IPS-11a (cell line): ENCODE measurements around the gene LAMC1.

Experiments
- H3K4me3 ChIP-seq: one replicate; pipeline ENCODE4 v1.5.1; 2013; ENCODE audit warnings: low read depth, low read length, control low read depth

The LAMC1 gene

GRCh38 chr1:183023146-183023600, at the start of gene LAMC1:
Gene LAMC1 (plus strand): TSS chr1:183023420. CDS start chr1:183023717, 297 bp downstream.
- peak within 1 kb of the TSS; percentile 84 for H3K4me3 ChIP-seq

- no peak overlapping the region for H3K4me3 ChIP-seq
Measured at GRCh38 chr1:182974506-182975191, 48.6 kb upstream of the LAMC1 start.

DNA sequence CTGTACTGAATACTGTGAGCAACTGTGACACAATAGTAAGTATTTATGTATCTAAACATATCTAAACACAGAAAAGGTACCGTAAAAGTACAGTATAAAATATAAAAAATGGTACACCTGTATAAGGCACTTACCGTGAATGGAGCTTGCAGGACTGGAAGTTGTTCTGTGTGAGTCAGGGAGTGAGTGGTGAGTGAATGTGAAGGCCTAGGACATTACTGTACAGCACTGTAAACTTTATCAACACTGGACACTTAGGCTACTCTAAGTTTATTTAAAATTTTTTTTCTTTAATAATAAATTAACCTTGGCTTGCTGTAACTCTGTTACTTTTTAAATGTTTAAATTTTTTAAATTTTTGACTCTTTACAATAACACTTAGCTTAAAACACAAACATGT, 45.7 kb upstream of the LAMC1 start:
- H3K4me3 ChIP-seq = no peak overlapping the region

GRCh38 chr1:182978151-182978853, 44.9 kb upstream of the LAMC1 start:
- H3K4me3 ChIP-seq = no peak overlapping the region

DNA sequence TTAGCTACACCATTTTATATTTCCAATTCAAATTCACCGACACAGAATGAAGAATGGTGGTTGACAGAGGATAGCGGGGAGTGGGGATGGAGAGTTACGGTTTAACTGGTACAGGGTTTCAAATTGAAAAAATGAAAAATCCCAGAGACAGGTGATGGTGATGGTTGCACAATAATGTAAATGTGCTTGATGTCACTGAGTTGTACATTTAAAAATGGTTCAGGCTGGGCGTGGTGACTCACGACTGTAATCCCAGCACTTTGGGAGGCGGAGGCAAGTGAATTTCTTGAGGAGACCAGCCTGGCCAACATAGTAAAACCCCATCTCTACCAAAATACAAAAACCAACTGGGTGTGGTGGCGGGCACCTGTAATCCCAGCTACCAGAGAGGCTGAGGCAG, 39.1 kb upstream of the LAMC1 start:
- H3K4me3 ChIP-seq = no peak overlapping the region

- H3K4me3 ChIP-seq = no peak overlapping the region
Measured at GRCh38 chr1:182984621-182985020, 38.6 kb upstream of the LAMC1 start.

GRCh38 chr1:182985876-182986275, 37.3 kb upstream of the LAMC1 start:
- H3K4me3 ChIP-seq = no peak overlapping the region

DNA sequence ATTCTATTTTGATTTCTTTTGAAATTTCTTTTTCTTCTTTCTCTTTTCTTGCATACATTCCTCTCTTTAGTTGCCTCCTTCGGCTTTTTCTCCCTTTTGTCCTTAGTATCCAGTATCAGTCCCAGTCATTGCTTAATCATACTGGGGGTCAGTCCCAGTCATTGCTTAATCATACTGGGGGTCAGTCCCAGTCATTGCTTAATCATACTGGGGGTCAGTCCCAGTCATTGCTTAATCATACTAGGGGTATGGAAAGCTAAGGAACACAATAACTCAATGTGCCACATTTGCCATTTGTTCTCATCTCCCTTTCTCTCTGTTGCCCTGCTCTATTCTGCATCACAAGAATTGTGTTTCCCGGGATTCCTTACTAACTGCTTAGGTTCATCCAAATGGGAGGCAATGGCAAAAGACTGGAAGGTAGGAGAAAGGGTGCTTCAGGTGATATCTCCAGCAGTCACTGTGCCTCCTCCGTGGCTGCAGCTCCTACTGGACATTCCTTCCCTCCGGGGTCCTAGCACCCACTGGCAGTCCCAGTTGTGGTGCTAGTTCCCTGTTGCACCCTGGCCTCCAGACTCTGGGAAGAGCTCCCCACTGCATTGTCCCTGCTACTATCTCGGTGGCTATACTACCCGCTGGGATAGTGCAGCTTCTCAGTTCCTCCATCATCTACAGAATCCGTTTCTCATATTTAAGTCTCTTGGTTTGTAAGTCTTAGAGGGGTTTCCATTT, 32.6 kb upstream of the LAMC1 start:
- no peak overlapping the region for H3K4me3 ChIP-seq

GRCh38 chr1:182993746-182994145, 29.5 kb upstream of the LAMC1 start:
- H3K4me3 ChIP-seq = no peak overlapping the region

DNA sequence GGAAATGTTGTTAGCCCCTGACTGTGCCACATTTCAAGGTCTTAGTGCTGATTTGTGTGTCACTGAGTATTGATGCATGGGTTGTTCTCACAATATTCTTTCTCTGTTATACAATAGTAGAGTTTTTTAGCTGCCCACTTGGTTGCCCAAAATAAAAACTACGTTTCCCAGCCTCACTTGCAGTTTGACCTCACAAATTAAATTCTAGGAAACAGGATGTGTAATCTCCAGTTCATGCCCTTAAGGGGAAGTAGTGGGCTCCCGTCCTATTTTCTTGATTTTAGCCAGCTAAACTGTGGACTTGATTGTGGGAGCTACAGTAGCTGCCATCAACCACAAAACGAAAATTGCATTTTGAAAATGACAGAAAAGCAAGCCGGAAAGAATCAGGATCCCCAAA, 27.3 kb upstream of the LAMC1 start:
- no peak overlapping the region for H3K4me3 ChIP-seq

DNA sequence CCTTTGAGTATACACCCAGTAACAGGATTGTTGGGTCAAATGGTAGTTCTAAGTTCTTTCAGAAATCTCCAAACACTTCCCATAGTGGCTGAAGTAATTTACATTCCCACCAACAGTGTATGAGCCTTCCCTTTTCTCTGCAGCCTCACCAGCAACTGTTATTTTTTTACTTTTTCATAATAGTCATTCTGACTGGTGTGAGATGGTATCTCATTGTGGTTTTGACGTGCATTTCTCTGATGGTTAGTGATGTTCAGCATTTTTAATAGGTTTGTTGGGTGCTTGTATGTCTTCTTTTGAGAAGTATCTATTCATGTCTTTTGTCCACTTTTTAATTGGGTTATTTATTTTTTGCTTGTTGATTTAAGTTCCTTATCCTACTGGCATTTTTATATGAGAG, 26.4 kb upstream of the LAMC1 start:
- no peak overlapping the region for H3K4me3 ChIP-seq

GRCh38 chr1:182998482-182998881, 24.7 kb upstream of the LAMC1 start:
- H3K4me3 ChIP-seq = no peak overlapping the region

DNA sequence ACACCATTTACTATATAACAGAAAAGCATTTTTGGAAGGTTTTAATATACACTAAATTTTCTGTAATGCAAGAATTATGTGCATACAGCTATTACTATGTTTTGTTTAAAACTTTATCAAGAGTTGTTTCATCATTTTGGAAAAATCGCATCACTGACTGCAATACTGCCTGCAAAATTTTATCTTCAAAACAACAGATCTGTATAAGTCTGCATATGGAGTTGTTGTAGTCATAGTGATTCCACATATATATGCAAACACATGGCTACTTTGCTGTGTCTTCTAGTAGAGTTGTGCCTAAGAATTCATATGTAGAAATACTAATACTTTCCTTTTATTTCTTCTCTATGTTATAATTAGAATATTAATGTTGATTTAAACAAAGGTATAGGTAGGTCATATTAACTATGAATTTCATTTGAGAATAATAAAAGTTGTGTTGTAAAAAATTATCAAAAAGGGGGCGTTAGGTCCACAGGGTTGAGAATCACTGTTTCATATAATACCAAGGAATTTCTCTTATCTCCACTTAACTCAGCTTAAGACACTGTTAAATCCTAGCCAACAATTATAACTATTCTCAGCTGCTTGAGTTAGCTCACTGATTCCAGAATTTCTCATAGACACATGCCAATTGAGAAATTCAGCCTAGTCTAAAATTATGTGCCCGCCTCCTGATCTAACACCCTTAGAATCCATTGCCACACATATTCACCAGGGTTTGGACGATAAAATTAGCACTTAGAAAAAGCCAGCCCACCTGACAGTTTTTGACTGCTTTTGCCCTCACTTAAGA, 22.9 kb upstream of the LAMC1 start:
- H3K4me3 ChIP-seq = no peak overlapping the region

- no peak overlapping the region for H3K4me3 ChIP-seq
Measured at GRCh38 chr1:183002267-183002666, 21.0 kb upstream of the LAMC1 start.

DNA sequence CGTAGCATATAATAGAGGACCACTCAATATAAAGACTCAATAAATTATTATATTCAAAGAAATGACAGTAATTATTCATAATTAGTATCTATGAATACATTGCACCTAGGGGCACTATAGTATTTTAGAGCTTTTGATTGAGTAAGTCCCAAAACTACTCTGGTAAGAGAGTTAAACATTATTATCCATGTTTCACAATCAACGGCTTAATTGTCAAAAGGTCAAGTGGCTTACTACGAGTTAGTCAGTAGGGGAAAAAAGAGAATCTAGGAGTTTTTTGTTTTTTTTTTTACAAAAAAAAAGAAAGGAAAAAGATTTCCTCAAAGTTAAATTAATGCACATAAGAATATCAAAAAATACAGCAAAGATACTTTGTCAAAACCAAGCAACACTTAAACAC, 20.4 kb upstream of the LAMC1 start:
- H3K4me3 ChIP-seq = no peak overlapping the region

DNA sequence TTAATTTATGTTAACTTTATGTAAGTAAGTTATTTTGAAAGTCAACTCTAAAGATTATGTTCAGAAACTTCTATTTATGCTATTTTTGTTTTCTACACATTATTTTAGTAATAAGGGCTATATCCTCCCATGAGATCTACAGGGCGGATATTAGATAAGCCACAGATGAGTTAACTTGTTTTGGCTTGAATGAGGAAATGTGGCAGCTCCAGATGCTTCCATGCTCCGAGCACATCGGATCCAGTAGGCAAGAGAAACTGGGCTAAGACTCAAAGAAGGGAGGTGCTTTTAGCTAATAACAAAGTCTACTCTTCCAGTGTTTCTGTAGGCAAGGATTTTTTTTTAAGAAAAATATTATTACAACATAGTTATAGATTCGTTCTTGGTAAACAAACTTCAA, 20.0 kb upstream of the LAMC1 start:
- no peak overlapping the region for H3K4me3 ChIP-seq

- no peak overlapping the region for H3K4me3 ChIP-seq
Measured at GRCh38 chr1:183004141-183004540, 19.1 kb upstream of the LAMC1 start.

- no peak overlapping the region for H3K4me3 ChIP-seq
Measured at GRCh38 chr1:183011859-183012258, 11.4 kb upstream of the LAMC1 start.

DNA sequence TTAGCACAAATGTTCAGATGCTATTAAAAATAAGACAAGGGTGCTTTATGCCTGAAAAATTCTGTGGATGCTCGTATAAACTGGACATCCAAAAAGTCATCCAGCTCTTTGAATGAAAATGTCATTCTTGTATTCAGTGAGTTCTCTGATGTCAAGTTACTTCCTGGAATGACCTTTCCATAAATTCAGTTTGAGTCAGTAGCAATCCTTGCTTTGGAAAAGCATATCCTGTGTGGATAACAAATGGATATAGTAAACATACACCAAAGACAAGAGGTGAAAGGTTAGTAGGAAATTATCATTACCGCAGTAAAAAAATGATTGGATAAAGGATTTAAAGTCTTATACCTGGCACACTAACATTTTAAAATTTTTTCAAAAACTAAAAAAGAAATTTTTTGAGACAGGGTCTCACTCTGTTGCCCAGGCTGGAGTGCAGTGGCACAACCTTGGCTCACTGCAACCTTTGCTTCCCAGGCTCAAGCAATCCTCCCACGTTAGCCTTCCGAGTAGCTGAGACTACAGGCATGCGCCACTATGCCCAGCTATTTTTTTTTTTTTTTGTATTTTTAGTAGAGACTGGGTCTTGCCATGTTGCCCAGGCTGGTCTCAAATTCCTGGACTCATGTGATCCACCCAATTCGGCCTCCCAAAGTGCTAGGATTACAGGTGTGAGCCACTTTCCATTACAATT, 10.8 kb upstream of the LAMC1 start:
- H3K4me3 ChIP-seq = no peak overlapping the region

DNA sequence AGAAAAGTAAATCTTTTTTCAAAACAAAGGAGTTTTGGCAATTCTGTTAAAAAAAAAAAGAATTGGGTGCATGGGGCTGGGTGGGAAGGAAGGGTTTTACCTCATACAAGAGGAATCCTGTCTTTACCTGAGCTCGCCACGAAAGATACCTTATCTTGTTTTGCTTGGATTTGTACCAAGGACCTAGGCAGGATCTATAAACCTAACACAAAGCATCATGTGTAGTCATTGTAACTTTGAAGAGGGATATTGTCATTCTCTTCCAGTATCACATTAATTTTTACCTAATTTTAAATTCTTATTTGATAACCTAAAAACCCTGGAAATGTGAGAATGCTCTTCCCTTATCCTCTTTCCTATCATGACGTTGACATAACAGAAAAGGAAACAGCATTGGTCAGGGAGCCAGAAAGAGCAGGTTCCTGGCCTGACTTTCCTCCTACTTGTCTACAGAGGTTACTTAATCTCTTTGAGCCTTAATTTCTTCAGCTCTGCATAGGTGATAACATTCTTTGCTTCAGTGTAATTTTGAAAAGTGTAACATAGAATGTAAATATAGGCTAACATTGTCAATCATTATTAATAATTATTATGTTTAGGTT, 4.0 kb upstream of the LAMC1 start:
- H3K4me3 ChIP-seq = no peak overlapping the region
